Liver (tissue), 9 donors: ENCODE results near the gene FOXN3. TPM values are rescaled to one million over a fixed set of nuclear protein-coding genes. Genes with fewer than 3 reads are reported as not detected.
A peak's percentile ranks its signal among the peaks of the same experiment; 100 is the strongest.

Source experiments
- DNase-seq: peaks from one replicate; pipeline ENCODE4 v3.0.0-alpha.2; 2017; ENCODE audit warnings: low spot score
- H3K27ac ChIP-seq, 2 donors: one replicate each; pipeline ENCODE4 v1.7.0; 2013; ENCODE audit warnings: inconsistent platforms in 2 of 2, low read length in 2 of 2, control low read depth in 1 of 2, low read depth in 1 of 2, mild to moderate bottlenecking in 1 of 2
- H3K27me3 ChIP-seq, 4 donors: one replicate each; pipeline versions ENCODE4 v1.6.1 to v1.7.0; 2013; ENCODE audit warnings: low read length in 3 of 4, inconsistent platforms in 1 of 4, mild to moderate bottlenecking in 1 of 4, moderate library complexity in 1 of 4; ENCODE audit not compliant: control insufficient read depth in 4 of 4, insufficient read depth in 4 of 4
- H3K36me3 ChIP-seq, 4 donors: one replicate each; pipeline versions ENCODE4 v1.6.1 to v1.7.0; 2013; ENCODE audit warnings: low read length in 3 of 4, mild to moderate bottlenecking in 3 of 4, low read depth in 1 of 4, moderate library complexity in 1 of 4; ENCODE audit not compliant: control insufficient read depth in 4 of 4, insufficient read depth in 3 of 4
- H3K4me1 ChIP-seq, 4 donors: one replicate each; pipeline versions ENCODE4 v1.6.1 to v1.7.0; 2013; ENCODE audit warnings: low read length in 3 of 4, mild to moderate bottlenecking in 3 of 4, moderate library complexity in 1 of 4; ENCODE audit not compliant: control insufficient read depth in 4 of 4, insufficient read depth in 4 of 4
- H3K4me3 ChIP-seq, 3 donors: one replicate each; pipeline versions ENCODE4 v1.6.1 to v1.7.0; 2013; ENCODE audit warnings: low read length in 3 of 3, control low read depth in 1 of 3, low read depth in 1 of 3, mild to moderate bottlenecking in 1 of 3
- H3K9ac ChIP-seq, 2 donors: one replicate each; pipeline ENCODE4 v1.7.0; 2013; ENCODE audit warnings: low read length in 2 of 2, mild to moderate bottlenecking in 2 of 2, moderate library complexity in 2 of 2, control low read depth in 1 of 2, low read depth in 1 of 2
- H3K9me3 ChIP-seq, 4 donors: one replicate each; pipeline versions ENCODE4 v1.6.1 to v1.7.0; 2013; ENCODE audit warnings: low read length in 3 of 4; ENCODE audit not compliant: control insufficient read depth in 4 of 4
- EGR1 ChIP-seq, 2 donors: IDR thresholded peaks; 2 replicates each; pipeline ENCODE4 v1.6.1; 2016 to 2018; ENCODE audit warnings: antibody characterized with exemption in 2 of 2, low read depth in 2 of 2
- FOXA1 ChIP-seq: IDR thresholded peaks from 2 replicates; pipeline ENCODE4 v1.6.1; 2016; ENCODE audit warnings: antibody characterized with exemption
- FOXA2 ChIP-seq: IDR thresholded peaks from 2 replicates; pipeline ENCODE4 v1.6.1; 2016; ENCODE audit warnings: antibody characterized with exemption
- GABPA ChIP-seq, 2 donors: IDR thresholded peaks in 1 of 2; conservative IDR thresholded peaks in 1 of 2; 2 replicates each; pipeline ENCODE4 v1.6.1; 2016; ENCODE audit warnings: antibody characterized with exemption in 2 of 2, mild to moderate bottlenecking in 1 of 2, moderate library complexity in 1 of 2
- HNF4A ChIP-seq, 2 donors: conservative IDR thresholded peaks; 2 replicates each; pipeline ENCODE4 v1.6.1; 2016; ENCODE audit warnings: antibody characterized with exemption in 2 of 2, mild to moderate bottlenecking in 2 of 2
- HNF4G ChIP-seq: IDR thresholded peaks from 2 replicates; pipeline ENCODE4 v1.6.1; 2016; ENCODE audit warnings: antibody characterized with exemption
- NR2F2 ChIP-seq: IDR thresholded peaks from 2 replicates; pipeline ENCODE4 v1.6.1; 2016; ENCODE audit warnings: antibody characterized with exemption
- RAD21 ChIP-seq, 2 donors: IDR thresholded peaks; 2 replicates each; pipeline ENCODE4 v1.6.1; 2016; ENCODE audit warnings: antibody characterized with exemption in 2 of 2, mild to moderate bottlenecking in 2 of 2
- SP1 ChIP-seq: IDR thresholded peaks from 2 replicates; pipeline ENCODE4 v1.6.1; 2018; ENCODE audit warnings: antibody characterized with exemption, mild to moderate bottlenecking
- TAF1 ChIP-seq: conservative IDR thresholded peaks from 2 replicates; pipeline ENCODE4 v1.6.1; 2016; ENCODE audit warnings: antibody characterized with exemption, mild to moderate bottlenecking
- WGBS: extraction: QIAGEN DNeasy Blood & Tissue Kit; methylation state at CpG from one replicate; pipeline ENCODE4 v1.1.7; 2013; 5-methylcytosine and 5-hydroxymethylcytosine counted together
- polyA plus RNA-seq, 2 donors: library from polyadenylated mRNA; stranded (reverse) in 1 of 2; unstranded in 1 of 2; fragments of 200-250 nt in 1 of 2; fragments of >200 nt in 1 of 2; fragmentation: Nextera tagmentation in 1 of 2; extraction: Ambion mirVana in 1 of 2; gene quantifications; one replicate each; pipeline versions ENCODE4 v1.2.1 to v1.2.3, GENCODE V29; 2013 to 2015
- total RNA-seq, 2 donors: library from RNA; depleted of rRNA; stranded (reverse); fragments of >200 nt; gene quantifications; one replicate each; pipeline ENCODE4 v1.2.3, GENCODE V29; 2014
- TF ChIP-seq, protein P1 (sequence below): IDR thresholded peaks from 2 replicates; pipeline ENCODE4 v1.6.1; 2016; ENCODE audit warnings: antibody characterized with exemption
- TF ChIP-seq, protein P2 (sequence below): IDR thresholded peaks from 2 replicates; pipeline ENCODE4 v1.6.1; 2016; ENCODE audit warnings: antibody characterized with exemption
- TF ChIP-seq, protein P3 (sequence below): IDR thresholded peaks from 2 replicates; pipeline ENCODE4 v1.6.1; 2016; ENCODE audit warnings: antibody characterized with exemption
- TF ChIP-seq, protein P4 (sequence below): IDR thresholded peaks from 2 replicates; pipeline ENCODE4 v1.6.1; 2016; ENCODE audit warnings: antibody characterized with exemption, mild to moderate bottlenecking
- donor health status: healthy.
- donor health status: healthy.
- donor health status: healthy.
- donor health status: healthy.
- donor health status: healthy.

The FOXN3 gene
- total and polyA plus RNA-seq, 4 donors, result 17.8 to 44.8 (median 35.3) TPM

DNA sequence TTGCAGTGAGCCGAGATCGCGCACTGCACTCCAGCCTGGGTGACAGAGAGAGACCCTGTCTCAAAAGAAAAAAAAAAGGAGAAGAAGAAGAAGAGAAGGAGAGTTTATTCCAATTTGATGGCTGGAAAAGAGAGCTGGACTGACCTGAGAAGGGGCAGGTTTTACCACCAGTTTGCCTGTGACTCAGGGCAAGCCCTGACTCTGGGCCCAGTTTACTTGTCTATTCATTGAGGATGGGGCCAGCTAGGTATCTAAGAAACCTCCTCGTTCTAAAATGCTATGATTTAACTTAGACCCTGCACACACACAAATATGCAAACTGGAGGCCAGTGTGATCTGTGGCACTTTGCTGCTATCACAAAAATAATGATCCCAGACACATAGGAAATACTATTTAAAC, 155.0 kb downstream of the FOXN3 start:
- 97% methylated on average over 4 of the region's 4 CpGs for WGBS
- DNase-seq, result no peak

DNA sequence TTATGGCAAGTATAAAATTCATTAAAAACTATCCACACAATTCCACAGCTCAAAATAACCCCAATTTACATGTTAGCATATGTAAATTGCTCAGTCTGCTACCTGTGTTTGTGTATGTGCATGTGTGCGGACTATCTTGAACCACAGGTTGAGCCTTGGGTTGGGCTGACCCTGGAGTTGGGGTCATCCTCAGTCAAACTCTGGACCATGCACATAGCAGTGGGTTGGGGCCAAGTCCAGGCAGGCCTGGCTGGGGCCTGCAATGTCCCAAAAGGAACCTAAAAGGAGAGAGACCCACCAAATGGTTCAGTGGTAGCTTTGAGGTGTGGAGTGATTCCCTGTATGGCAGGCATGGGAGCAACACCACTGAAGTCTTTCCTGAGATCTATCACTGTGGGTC, 156.1 kb downstream of the FOXN3 start:
- TF ChIP-seq HNF4A (conservative IDR thresholded peaks at IDR 0.05), result peak in 1 of 2 donors; percentile 53
- TF ChIP-seq NR2F2, result no peak
- no peak for TF ChIP-seq RAD21 (IDR thresholded peaks at IDR 0.05)
- peaks cover 0 to 4% (median 0%) of the 10 kb centered on the region in 4 donors for H3K4me1 ChIP-seq
- H3K27ac ChIP-seq, result no peak overlapping the region
- H3K9ac ChIP-seq, result no peak overlapping the region
- WGBS, result 95% methylated on average over 1 of the region's 1 CpG
- no peaks in the 10 kb centered on the region for H3K27me3 ChIP-seq
- no peaks in the 10 kb centered on the region for H3K36me3 ChIP-seq
- H3K9me3 ChIP-seq, result no peaks in the 10 kb centered on the region
- no peak for DNase-seq
- no peak overlapping the region for H3K4me3 ChIP-seq

More for the DNA sequence above, 155.0 kb downstream of the FOXN3 start:
- no peaks in the 10 kb centered on the region for H3K27me3 ChIP-seq
- H3K4me1 ChIP-seq, result peaks cover 0 to 4% (median 0%) of the 10 kb centered on the region in 4 donors
- no peaks in the 10 kb centered on the region for H3K9me3 ChIP-seq
- H3K4me3 ChIP-seq, result no peak overlapping the region
- no peak for TF ChIP-seq FOXA1
- no peak for TF ChIP-seq TAF1
- TF ChIP-seq, protein P1, sequence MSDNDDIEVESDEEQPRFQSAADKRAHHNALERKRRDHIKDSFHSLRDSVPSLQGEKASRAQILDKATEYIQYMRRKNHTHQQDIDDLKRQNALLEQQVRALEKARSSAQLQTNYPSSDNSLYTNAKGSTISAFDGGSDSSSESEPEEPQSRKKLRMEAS, result no peak
- TF ChIP-seq, protein P2, sequence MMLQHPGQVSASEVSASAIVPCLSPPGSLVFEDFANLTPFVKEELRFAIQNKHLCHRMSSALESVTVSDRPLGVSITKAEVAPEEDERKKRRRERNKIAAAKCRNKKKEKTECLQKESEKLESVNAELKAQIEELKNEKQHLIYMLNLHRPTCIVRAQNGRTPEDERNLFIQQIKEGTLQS, result no peak
- TF ChIP-seq RAD21 (IDR thresholded peaks at IDR 0.05), result no peak
- TF ChIP-seq HNF4G, result no peak
- TF ChIP-seq HNF4A (conservative IDR thresholded peaks at IDR 0.05), result no peak
- no peak for TF ChIP-seq FOXA2
- TF ChIP-seq GABPA (IDR thresholded peaks at IDR 0.05 in 1 of 2, conservative IDR thresholded peaks at IDR 0.05 in 1 of 2), result no peak
- TF ChIP-seq, protein P3, sequence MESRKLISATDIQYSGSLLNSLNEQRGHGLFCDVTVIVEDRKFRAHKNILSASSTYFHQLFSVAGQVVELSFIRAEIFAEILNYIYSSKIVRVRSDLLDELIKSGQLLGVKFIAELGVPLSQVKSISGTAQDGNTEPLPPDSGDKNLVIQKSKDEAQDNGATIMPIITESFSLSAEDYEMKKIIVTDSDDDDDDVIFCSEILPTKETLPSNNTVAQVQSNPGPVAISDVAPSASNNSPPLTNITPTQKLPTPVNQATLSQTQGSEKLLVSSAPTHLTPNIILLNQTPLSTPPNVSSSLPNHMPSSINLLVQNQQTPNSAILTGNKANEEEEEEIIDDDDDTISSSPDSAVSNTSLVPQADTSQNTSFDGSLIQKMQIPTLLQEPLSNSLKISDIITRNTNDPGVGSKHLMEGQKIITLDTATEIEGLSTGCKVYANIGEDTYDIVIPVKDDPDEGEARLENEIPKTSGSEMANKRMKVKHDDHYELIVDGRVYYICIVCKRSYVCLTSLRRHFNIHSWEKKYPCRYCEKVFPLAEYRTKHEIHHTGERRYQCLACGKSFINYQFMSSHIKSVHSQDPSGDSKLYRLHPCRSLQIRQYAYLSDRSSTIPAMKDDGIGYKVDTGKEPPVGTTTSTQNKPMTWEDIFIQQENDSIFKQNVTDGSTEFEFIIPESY, result no peak
- TF ChIP-seq, protein P4, sequence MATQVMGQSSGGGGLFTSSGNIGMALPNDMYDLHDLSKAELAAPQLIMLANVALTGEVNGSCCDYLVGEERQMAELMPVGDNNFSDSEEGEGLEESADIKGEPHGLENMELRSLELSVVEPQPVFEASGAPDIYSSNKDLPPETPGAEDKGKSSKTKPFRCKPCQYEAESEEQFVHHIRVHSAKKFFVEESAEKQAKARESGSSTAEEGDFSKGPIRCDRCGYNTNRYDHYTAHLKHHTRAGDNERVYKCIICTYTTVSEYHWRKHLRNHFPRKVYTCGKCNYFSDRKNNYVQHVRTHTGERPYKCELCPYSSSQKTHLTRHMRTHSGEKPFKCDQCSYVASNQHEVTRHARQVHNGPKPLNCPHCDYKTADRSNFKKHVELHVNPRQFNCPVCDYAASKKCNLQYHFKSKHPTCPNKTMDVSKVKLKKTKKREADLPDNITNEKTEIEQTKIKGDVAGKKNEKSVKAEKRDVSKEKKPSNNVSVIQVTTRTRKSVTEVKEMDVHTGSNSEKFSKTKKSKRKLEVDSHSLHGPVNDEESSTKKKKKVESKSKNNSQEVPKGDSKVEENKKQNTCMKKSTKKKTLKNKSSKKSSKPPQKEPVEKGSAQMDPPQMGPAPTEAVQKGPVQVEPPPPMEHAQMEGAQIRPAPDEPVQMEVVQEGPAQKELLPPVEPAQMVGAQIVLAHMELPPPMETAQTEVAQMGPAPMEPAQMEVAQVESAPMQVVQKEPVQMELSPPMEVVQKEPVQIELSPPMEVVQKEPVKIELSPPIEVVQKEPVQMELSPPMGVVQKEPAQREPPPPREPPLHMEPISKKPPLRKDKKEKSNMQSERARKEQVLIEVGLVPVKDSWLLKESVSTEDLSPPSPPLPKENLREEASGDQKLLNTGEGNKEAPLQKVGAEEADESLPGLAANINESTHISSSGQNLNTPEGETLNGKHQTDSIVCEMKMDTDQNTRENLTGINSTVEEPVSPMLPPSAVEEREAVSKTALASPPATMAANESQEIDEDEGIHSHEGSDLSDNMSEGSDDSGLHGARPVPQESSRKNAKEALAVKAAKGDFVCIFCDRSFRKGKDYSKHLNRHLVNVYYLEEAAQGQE, result no peak
- no peak for TF ChIP-seq EGR1 (IDR thresholded peaks at IDR 0.05; ENCODE audit: low read depth in 2 of 2)
- TF ChIP-seq SP1, result no peak
- no peaks in the 10 kb centered on the region for H3K36me3 ChIP-seq
- no peak overlapping the region for H3K27ac ChIP-seq
- H3K9ac ChIP-seq, result no peak overlapping the region
